ENCODE data around the gene TEDC2.

Gene TEDC2

DNA sequence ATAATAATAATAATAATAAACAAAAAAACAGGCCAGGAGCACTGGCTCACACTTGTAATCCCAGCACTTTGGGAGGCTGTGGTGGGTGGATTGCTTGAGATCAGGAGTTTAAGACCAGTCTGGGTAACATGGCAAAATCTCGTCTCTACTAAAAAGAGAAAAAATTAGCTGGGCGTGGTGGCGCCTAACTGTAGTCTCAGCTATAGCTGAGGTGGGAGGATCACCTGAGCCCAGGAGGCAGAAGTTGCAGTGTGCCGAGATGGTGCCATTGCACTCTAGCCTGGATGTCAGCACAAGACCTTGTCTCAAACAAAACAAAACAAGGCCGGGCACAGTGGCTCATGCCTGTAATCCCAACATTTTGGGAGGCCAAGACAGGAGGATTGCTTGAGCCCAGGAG, 35.1 kb downstream of the TEDC2 start:
- no peak for DNase-seq

DNA sequence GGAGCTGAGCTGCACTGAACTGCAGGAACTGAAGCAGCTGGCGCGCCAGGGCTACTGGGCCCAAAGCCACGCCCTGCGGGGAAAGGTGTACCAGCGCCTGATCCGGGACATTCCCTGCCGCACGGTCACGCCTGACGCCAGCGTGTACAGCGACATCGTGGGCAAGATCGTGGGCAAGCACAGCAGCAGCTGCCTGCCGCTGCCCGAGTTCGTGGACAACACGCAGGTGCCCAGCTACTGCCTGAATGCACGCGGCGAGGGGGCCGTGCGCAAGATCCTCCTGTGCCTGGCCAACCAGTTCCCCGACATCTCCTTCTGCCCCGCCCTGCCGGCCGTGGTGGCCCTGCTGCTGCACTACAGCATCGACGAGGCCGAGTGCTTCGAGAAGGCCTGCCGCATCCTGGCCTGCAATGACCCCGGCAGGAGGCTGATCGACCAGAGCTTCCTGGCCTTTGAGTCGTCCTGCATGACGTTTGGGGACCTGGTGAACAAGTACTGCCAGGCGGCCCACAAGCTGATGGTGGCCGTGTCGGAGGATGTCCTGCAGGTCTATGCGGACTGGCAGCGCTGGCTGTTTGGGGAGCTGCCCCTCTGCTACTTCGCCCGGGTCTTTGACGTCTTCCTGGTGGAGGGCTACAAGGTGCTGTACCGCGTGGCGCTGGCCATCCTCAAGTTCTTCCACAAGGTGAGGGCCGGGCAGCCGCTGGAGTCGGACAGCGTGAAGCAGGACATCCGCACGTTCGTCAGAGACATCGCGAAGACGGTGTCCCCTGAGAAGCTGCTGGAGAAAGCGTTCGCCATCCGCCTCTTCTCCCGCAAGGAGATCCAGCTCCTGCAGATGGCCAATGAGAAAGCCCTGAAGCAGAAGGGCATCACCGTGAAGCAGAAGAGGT, 36.6 kb downstream of the TEDC2 start:
- no peak for DNase-seq

DNA sequence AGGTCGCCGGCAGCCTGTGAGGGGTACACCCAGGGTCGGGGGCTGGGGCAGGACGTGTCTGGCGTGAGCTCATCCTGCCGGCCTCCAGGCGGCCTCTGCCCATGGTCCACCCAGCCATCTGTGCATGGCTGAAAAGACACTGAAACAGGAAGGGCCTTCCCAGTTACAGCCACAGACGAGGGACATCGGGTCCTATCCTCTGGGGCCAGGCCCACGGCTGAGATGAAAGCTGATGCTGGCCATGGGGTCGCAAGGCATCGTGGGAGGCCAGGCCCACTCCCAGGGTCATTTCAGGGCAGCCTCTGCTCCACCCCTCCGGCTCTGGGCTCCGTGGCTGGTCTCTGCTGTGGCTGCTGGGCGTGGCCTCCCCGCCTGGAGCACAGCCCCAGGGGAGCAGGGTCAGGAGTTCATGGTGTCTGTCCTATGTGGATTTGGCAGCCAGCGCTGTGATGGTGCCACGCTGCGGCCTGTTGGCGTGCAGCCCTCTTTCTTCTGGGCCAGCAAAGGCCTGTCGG, 37.3 kb downstream of the TEDC2 start:
- DNase-seq = no peak

DNA sequence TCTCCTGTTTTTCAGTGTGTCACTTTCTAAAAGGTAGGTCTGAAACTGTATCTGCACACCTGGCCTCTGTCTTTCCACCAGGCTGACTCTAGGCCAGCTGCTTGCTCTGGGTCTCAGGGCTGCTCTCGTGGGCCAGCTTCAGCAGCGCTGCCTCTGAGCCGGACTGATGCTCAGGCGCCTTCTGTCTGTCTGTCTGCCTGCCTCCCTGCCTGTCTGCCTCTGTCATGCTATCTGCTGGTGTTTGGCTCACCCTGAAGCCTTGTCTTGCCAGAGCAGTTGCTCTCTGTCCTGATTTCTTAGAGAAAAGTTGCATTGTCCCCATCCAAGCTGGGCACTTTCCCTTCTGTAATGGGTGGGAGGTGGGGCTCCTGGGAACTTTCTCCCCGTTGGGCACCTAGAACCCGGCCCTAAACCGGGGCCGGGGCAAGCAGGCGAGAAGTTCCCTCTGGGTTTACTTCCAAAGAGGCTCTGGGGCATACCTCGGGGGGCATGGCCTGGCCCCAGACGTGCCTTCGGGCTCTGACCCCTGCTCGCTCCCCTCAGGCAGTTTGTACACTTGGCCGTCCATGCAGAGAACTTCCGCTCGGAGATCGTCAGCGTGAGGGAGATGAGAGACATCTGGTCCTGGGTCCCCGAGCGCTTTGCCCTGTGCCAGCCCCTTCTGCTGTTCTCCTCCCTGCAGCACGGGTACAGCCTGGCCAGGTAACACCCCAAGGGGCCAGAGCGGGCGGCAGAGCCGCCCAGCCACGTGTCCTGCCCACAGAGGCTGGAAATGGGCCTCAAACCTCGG, 38.0 kb downstream of the TEDC2 start:
- DNase-seq = no peak

GRCh38 chr16:2498531-2499253, 38.8 kb downstream of the TEDC2 start:
- no peak for DNase-seq

- no peak for DNase-seq
Measured at GRCh38 chr16:2499454-2499853, 39.5 kb downstream of the TEDC2 start.

- no peak for DNase-seq
Measured at GRCh38 chr16:2499890-2500429, 40.1 kb downstream of the TEDC2 start.

DNA sequence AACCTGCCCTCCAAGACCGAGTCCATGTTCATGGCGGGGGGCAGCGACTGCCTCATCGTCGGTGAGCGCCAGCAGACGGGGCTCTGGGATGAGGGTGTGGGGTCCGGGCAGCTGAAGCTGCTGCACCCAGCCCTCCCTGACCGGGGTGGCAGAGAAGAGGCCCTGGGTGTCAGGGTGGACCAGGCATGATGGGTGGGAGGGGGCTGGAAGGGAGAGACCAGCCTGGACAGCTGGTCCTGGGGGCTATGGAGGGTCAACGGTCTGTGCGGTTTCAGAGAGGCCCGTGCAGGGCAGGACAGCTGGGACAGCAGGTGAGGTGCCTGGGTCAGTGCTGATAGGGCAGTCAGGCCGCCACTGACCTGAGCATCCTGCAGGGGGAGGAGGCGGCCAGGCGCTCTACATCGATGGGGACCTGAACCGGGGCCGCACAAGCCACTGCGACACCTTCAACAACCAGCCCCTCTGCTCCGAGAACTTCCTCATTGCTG, 40.6 kb downstream of the TEDC2 start:
- no peak for DNase-seq

- DNase-seq = peak; percentile 84
Measured at GRCh38 chr16:2500918-2501750, 41.2 kb downstream of the TEDC2 start.

- DNase-seq = no peak
Measured at GRCh38 chr16:2501946-2502895, 42.3 kb downstream of the TEDC2 start.

- DNase-seq = no peak
Measured at GRCh38 chr16:2505695-2506094, 45.8 kb downstream of the TEDC2 start.

- DNase-seq = no peak
Measured at GRCh38 chr16:2507052-2507659, 47.2 kb downstream of the TEDC2 start.

DNA sequence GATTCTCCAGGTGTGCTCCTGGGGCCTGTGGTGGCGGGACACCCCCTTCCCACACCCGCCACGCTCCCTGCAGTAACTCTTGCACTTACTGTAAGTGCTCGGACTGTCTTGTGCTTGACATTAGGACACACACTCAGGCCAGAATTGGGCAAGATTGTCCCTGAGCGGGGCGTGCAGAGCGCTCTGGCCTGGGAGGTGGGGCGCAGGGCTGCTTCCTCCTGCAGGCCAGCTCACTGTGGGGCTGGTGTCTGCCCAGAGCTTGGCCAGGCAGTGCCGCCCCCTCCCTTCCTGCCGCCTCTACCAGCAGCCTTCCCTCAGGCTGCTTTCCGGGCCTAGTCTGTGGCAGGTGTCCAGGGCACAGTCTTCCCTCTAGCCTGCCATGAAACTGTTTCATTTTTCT, 47.8 kb downstream of the TEDC2 start:
- no peak for DNase-seq

- DNase-seq = no peak
Measured at GRCh38 chr16:2508722-2509400, 49.0 kb downstream of the TEDC2 start.

- no peak for DNase-seq
Measured at GRCh38 chr16:2511128-2511800, 51.4 kb downstream of the TEDC2 start.

DNA sequence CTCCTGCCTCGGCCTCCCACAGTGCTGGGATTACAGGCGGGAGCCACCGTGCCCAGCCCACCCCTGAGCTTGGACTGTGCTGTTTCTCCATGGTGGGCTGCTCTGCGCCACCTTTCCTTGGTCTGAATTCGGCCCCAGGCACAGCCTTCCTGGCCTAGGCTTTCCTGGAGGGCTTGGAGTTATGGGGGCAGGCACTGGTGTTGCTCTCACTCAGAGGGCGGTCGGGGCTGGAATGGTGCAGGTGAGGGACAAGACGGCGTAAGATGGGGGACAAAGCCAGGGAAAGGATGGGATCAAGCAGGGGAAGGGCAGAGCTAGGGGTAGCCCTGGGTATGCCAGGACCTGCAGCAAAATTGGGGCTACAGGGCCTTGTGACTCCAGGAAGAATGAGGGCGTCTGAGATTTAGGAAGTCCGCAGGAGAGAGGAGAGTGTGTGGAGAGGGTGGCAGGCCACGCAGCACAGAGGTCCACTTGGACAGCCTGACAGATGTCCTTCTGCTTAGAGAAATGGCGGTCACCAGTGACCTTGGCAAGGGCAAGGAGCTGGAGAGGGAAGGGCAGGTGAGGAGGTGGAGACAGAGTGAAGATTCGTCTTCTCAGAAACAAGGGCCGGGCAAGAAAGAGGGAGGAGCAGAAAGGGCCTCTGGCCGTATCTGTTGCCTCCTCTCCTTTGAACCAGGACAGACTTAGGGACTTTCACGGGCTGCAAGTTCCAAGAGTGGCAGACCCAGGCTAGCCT, 52.3 kb downstream of the TEDC2 start:
- no peak for DNase-seq

DNA sequence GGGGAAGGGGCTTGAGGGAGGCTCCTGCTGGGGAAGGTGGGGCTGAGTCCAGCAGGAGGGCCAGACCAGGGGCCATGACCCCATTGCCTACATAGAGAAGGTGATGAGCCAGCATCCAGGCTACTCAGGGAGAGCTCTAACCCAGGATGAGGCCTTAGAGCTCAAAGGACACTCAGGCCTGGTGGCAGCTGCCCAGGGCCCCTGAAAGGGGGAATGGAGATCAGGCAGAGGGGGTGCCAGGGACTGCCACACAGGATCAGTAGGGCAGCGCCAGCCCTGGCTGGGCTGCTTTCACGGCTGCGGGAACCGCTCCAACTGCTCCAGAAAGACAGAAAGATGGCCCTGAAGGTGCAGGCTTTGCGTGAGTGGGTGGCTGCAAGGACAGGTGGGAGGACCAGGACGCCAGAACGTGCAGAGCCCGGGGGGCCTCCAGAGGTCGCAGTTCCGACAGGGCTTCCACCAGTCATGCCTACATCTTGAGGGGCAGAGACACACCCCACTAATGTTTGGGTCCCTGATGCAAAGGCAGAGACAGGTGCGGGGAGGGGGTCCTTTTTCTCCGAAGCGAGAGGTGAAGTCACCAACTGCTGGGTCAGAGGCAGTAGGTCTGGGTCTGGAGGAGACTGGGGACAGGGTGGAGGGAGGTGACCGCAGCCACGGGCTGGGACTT, 53.0 kb downstream of the TEDC2 start:
- DNase-seq = no peak

Data from right kidney (tissue), 1 donor.